AG09319 (cell line): ENCODE measurements around the gene CPS1.
A peak's percentile ranks its signal among the peaks of the same experiment; 100 is the strongest.

Experiments
- DNase-seq: peaks from one replicate; pipeline ENCODE4 v3.0.0-alpha.2; 2010; ENCODE audit warnings: low read depth; ENCODE audit errors: extremely low read depth
- CTCF ChIP-seq: IDR thresholded peaks from 2 replicates; pipeline ENCODE4 v1.5.1; 2011; ENCODE audit warnings: low read depth, mild to moderate bottlenecking, inconsistent platforms, low read length, moderate library complexity

The CPS1 gene

GRCh38 chr2:210577263-210578071 lies 21.1 kb downstream of the CPS1 start:
- no peak for DNase-seq
- peak; percentile 84 for TF ChIP-seq CTCF

- TF ChIP-seq CTCF: no peak
- DNase-seq: no peak
Observed at GRCh38 chr2:210584834-210585233, 28.4 kb downstream of the CPS1 start.

GRCh38 chr2:210586381-210586780 lies 30.0 kb downstream of the CPS1 start:
- DNase-seq: no peak
- no peak for TF ChIP-seq CTCF

GRCh38 chr2:210591663-210592062 lies 35.3 kb downstream of the CPS1 start:
- TF ChIP-seq CTCF: no peak
- DNase-seq: no peak

- TF ChIP-seq CTCF: no peak
- DNase-seq: no peak
Observed at GRCh38 chr2:210592726-210593125, 36.3 kb downstream of the CPS1 start.

GRCh38 chr2:210593166-210593565 lies 36.8 kb downstream of the CPS1 start:
- TF ChIP-seq CTCF: no peak
- DNase-seq: no peak

- no peak for DNase-seq
- TF ChIP-seq CTCF: no peak
Observed at GRCh38 chr2:210598219-210598618, 41.8 kb downstream of the CPS1 start.
